ENCODE measurements around the gene L1TD1.

DNA sequence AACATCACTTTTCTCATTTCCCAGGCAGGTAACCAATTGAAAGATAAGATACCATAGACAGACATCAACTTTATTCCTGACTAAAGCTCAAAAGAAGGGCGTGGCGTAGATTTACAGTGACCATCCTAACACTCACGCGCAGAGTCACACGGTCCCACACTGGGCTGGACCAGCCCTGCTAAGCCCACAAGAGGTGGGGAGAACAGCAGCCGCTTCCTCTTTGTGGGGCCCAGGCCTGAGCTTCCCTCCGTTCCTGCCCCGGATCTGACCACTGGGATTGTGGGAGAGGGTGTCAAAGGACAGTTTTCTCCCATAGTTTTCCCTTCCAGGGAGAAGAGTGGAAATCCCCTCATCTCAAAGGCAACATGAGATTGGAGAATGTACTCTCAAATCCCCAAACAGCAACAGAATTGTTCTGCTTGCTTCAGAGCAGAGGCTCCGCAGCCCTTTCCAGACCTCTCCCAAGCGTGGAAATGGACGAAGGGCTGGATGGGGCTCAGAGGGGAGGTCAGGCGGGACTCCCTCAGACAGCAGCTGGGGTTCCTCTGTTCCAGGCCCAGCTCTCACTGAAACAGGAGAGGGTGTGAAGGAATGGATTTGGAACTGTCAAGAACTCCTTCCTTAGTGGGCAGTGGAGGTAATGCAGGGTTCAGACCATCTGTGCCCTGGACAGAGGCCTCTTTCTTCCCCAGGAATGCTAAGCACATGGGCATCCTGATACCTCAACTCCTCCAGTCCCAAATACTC, 33.7 kb downstream of the L1TD1 start:
- TF ChIP-seq, protein P1, sequence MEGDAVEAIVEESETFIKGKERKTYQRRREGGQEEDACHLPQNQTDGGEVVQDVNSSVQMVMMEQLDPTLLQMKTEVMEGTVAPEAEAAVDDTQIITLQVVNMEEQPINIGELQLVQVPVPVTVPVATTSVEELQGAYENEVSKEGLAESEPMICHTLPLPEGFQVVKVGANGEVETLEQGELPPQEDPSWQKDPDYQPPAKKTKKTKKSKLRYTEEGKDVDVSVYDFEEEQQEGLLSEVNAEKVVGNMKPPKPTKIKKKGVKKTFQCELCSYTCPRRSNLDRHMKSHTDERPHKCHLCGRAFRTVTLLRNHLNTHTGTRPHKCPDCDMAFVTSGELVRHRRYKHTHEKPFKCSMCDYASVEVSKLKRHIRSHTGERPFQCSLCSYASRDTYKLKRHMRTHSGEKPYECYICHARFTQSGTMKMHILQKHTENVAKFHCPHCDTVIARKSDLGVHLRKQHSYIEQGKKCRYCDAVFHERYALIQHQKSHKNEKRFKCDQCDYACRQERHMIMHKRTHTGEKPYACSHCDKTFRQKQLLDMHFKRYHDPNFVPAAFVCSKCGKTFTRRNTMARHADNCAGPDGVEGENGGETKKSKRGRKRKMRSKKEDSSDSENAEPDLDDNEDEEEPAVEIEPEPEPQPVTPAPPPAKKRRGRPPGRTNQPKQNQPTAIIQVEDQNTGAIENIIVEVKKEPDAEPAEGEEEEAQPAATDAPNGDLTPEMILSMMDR (IDR thresholded peaks at IDR 0.05; ENCODE audit: low read depth, low read length, poor library complexity, severe bottlenecking), result no peak
- no peak for TF ChIP-seq EZH2phosphoT487 (IDR thresholded peaks at IDR 0.05; ENCODE audit: borderline replicate concordance, low read length)

All from DOHH2 (cell line).